ENCODE measurements around the gene RGL1.

The RGL1 gene

GRCh38 chr1:183966487-183966886 lies 161.6 kb downstream of the RGL1 start:
- no peak for DNase-seq

DNA sequence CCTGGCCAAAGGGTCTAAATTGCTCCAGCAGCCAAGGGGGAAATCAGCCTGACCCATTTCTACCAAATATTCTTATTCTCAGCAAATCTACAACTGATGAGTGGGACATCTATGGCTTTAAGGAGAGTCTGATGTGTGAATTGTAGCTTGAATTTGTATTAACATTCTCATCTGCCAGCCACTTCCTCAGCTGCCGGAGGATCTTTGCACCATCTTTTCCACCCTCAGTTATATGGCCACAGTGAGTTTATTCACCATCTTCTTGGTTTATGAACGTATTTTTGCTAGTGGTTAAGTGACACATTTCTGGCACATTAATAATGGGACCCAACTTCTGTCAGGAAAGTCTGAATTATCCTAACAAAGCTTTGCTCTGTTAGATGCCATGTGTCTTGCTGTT lies 163.0 kb downstream of the RGL1 start:
- DNase-seq: no peak

GRCh38 chr1:183968386-183968785 lies 163.5 kb downstream of the RGL1 start:
- DNase-seq: no peak

GRCh38 chr1:183970516-183971300 lies 165.8 kb downstream of the RGL1 start:
- DNase-seq: no peak

DNA sequence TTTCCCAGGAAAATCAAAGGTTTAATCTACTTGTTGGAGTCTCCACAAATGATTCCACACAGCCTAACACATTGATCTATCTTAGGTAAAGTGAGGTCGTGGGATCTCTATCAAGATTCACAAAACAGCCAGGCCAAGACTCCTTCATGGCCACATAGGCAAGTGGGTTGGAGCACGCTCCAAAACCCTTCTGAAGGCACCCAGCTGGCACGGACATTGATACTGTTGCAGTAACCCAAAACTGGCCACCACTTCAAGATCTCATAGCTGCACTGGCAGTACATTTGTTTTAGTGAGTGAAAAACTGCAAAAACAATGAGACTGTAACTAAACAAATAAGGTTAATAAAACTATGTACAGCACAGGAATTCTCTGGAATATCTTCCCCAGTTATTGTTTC lies 170.7 kb downstream of the RGL1 start:
- DNase-seq: no peak

- DNase-seq: no peak
These were observed 172.8 kb downstream of the RGL1 start for GRCh38 chr1:183977717-183978116.
